NCI-H1436 (cell line): ENCODE results near the gene FAM53A.

Experiments used
- DNase-seq: peaks from one replicate; lab custom pipeline; 2025; lab: John Stamatoyannopoulos, UW

The FAM53A gene

DNA sequence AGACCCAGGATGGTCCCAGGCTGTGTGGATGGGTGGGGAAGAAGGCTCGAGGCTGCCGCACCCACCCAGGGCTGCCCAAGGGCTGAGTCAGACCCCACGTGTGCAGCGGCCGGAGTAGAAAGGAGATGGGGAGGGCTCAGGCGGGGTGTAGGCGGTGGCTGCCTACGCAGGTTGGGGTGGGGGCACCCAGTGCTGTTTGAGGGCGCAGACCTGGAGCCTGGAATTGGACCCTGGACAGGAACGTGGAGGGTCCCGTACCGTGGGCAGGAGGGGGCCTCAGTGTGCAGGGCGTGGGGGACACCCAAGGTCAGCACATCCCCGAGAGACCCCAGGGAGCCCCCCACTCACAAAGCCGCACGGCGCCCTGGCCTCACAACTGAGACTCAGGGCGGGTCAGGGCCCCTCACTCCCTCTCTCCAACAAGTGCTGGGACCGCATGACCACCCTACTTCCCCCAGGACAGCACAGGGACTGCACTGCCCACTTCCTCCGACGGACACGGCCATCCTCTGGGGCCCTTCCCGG lies 79.9 kb downstream of the FAM53A start:
- no peak for DNase-seq

GRCh38 chr4:1603413-1604135 lies 80.5 kb downstream of the FAM53A start:
- DNase-seq: peak; percentile 13

- no peak for DNase-seq
Measured at GRCh38 chr4:1602655-1603412, 81.3 kb downstream of the FAM53A start.

DNA sequence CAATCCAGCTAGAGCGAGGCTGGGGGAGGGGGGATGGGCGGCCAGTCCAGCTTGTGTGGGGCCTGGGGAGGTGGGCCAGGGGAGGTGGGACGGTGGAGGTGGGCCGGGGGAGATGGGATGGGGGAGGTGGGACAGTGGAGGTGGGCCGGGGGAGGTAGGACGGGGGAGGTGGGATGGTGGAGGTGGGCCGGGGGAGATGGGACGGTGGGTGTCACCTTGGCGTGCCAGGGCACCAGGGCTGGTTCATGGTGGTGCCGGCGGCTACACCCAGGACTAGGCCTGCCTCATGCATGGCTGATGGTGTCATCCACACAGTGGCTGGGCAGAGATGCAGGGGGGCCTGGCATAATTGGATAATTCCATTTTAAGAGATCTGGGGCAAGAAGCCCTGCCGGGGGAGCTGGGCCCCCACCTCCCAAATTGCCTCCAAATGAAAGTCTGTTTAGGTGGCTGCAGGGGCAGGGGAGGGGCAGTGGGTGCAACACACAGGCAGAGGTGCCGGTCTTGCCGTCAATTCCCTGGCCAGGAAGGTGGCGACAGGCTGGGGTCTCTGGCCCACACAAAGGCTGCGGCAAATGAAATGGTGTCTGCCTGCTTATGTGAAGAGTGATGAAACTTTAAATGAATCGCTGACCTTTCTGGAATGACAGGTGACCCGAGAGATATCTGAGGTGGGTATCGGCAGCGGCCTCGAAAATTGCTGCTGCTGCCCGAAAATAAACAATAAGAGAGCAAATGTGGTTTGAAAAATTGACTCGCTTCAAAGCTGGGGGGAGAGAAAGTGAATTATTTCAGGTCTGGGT lies 82.1 kb downstream of the FAM53A start:
- DNase-seq: no peak

- no peak for DNase-seq
Measured at GRCh38 chr4:1601533-1601835, 82.6 kb downstream of the FAM53A start.

DNA sequence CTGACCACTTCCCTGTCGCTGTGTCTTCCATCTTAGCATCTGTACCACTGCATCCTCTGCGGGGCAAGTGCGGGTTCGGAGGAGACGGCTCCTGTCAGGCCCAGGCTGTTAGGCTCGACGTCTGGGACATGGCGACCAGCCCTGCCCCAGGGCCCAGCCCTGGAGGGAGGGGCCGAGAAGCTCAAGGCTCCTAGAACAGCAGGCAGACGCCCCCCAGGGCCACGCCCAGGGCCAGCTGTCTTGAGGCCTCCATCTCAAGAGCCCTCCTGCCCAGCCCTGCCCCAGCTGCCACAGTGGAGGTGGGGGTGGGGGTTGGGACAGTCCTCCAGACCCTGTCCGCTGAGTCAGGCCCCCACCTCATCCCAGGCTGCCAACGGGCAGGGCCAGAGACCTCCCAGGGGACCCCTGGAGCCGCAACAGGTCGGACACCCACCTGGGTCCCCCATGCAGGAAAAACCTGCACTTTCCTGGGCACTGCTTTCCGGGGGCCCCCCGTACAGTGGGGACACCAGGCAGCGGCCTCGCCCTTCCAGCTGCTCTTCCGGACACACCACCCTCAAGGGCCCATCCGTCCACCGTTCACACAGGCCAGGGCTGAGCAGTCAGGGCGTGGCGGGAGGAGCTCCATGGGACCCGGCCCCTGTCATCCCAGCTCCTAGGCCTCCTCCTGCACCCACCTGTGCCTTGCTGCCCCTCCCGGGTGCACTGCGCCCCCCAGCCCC lies 83.1 kb downstream of the FAM53A start:
- no peak for DNase-seq

DNA sequence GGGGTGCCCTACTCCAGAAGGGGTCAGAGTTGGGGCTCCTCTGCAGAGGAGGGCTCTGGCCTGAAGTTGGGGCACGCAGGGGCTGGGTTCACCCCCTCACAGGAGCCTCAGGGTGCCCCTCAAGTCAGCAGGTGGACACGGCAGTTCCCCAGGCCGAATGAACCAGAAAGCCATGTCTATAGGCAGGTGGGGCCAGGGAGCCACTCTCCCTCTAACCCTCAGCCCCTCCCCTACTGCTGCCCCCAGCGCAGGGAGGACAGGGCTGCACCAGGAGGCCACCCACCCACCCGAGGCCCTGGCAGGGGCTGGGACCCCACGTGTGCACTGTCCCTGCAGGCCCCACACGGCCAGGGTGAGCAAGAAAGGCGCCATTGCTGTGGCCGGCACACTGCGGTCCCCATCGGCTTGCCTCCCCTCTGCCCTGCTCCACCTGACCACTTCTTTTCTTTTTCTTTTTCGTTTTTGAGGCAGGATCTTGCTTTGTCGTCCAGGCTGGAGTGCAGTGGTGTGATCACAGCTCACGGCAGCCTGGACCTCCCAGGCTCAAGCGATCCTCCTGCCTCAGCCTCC lies 83.8 kb downstream of the FAM53A start:
- DNase-seq: no peak

DNA sequence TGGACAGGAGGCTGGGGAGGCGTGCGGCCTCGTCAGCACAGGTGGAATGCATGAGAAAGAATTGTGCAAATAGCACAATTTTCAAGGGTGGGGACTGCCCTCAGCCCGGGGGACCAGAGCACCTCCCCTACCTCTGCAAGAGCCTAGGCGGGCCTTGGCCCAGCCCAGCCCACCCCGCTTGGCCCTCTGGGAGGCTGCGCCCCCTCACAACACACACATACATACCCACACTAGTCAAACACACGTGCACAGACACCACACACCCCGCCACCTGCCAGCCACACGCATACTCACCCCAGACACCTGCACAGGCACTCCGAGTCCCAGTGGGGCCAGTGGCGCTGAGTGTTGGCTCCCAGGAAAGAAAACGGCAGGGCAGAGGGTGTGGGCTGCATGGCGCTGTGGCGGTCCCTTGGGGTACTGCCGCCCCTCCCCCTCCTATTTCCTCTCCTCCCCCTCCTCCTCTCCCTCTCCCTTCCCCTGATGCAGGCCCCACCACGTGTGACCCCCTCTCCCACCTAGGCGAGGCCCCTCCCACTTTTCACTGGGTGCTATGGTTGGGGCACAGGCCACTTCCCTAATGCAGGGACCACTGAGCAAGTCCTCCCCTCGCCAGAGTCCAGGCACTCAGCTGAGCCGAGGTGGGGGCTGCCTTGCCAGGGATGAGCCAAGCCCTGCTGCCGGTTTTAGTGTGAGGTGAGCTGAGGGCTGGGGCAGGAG lies 84.5 kb downstream of the FAM53A start:
- DNase-seq: no peak

- no peak for DNase-seq
Measured at GRCh38 chr4:1599026-1599481, 85.1 kb downstream of the FAM53A start.

GRCh38 chr4:1598206-1599025 lies 85.7 kb downstream of the FAM53A start:
- DNase-seq: no peak

- no peak for DNase-seq
Measured at GRCh38 chr4:1597021-1597931, 86.8 kb downstream of the FAM53A start.

DNA sequence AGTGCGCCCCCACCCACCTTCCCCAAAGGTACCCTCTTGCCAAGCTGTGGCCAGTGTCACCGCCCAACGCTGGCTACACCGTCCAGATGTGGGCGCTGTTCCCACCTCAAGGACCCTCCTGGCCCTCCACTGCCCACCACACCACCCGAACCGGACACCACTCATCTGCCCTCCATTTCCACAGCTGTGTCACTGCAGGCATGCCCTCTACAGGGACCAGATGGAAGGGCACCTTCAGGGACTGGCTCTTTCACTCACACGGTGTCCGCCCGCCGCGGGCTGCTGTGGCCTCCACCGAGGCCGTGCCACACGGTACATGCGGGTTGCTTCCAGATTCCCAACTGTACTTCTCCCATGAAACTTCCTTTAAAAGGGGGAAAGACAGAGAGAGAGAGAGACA lies 87.7 kb downstream of the FAM53A start:
- no peak for DNase-seq

DNA sequence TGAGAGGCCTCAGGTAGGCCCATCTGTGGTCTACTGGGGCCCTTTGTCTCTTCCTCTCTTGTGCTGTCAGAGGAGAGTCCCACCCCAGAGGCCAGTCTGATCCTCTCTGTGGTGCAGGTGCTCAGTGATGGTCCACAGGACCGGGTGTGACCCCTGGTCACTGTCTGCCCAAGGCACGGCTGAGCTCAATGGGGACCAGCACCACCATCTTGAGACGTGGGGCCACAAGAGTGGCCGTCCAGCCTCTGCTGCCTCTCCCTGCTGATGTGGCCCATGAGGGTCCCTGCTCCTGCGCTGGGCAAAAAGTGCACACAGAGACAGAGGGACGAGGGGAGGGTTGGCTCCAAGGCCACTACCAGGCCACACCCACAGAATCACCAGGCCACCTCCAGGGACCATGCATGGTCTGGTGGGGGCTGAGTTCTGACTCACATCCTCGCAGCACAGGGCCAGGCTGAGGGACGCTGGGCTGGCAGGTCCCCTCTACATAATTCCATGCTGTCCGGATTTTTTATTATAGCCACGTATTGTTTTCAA lies 88.3 kb downstream of the FAM53A start:
- DNase-seq: no peak

DNA sequence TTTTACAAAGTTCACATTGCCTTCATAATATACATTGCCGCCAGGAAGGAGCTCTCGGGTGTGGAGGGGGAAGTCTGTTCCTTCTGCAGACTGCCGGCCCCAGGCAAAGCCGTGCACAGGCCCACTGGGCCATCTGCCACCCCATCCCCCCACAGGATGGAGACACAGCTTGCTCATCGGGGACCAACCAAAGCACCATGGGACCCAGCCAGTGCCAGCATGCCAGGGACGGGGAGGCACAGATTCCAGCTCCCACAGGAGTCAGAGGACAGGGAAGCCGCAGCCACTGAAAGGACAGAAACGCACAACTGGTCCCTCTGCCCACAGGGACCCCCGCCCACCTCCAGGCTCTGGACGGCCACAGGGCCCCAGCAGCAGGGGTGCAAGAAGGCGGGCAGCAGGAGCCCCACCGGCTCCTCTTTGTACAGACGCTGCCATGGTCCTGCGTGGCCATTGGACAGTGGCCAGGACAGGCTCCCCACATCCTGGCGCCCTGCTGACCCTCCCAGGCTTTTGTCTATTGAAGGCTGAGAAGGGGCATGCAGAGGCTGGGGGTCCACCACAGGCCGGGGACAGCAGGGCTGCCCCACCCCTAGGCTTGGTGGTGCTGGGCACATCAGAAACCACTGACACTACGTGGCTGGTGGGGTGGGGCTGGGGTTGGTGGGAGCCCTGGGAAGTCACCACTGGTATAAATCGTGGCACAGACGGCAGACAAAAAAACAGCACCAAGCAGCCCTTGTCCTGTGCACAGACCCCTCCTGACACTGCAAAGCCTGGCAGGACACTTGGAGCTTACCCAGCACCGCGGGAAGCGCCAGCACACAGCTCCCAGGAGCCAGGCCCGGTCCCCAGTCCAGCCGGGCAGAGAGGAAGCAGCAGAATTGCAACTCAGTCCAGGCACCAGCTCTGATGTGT lies 89.0 kb downstream of the FAM53A start:
- no peak for DNase-seq

DNA sequence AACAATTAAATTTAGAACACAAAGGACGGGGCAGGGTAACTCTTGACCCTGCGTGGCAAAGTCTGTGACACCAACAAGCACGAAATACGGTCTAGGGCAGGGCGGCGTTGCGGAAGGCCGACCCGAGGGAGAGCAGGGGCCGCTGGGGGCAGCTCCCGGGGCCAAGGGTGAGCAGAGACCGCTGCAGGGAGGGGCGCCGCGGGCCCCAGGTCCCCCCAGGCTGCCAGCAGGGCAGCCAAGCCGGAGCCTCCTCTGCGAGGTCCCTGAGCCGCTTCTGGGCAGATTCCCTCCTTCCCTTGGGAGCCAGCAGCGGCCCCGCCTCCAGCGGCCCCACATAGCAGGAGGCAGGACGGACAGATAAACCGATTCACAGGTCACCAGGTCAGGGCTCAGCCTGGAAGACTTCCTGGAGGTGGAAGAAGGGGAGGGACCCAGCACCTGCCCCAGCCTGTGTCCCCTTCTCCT lies 90.2 kb downstream of the FAM53A start:
- DNase-seq: no peak

- DNase-seq: no peak
Measured at GRCh38 chr4:1593458-1593857, 90.7 kb downstream of the FAM53A start.

- DNase-seq: no peak
Measured at GRCh38 chr4:1592709-1593417, 91.2 kb downstream of the FAM53A start.
